HG02759 (cell line): ENCODE data around the gene DST.
"Not testable (repeated sequence)": the region's sequence is repeated elsewhere in the genome, so short reads cannot be mapped to it uniquely, and the experiment has no call there.

Experiments
- ATAC-seq: cut with Tn5 transposase; IDR thresholded peaks from one replicate; pipeline ENCODE4 v1.9.1; 2021; ENCODE audit warnings: mild to moderate bottlenecking, moderate library complexity; ENCODE audit not compliant: unreplicated experiment

The DST gene

DNA sequence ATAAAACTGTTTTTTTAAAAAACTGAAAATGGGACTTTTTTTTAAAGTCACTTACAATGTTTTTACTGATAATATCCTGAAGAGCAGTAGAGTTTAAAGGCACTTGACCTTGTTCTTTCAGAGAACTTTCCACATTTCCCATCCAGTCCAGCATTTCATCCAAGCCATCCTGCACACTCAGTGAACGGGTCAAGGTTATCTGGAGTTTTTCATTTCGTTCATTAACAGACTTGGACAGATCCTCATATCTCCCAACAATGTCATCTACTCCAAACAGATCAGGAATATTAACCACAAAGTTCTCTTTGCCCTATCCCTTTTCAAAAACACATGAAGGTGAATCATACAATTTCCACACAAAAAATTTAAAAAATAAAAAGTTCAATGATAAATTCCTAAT, 69.1 kb downstream of the DST start:
- ATAC-seq, result no peak

DNA sequence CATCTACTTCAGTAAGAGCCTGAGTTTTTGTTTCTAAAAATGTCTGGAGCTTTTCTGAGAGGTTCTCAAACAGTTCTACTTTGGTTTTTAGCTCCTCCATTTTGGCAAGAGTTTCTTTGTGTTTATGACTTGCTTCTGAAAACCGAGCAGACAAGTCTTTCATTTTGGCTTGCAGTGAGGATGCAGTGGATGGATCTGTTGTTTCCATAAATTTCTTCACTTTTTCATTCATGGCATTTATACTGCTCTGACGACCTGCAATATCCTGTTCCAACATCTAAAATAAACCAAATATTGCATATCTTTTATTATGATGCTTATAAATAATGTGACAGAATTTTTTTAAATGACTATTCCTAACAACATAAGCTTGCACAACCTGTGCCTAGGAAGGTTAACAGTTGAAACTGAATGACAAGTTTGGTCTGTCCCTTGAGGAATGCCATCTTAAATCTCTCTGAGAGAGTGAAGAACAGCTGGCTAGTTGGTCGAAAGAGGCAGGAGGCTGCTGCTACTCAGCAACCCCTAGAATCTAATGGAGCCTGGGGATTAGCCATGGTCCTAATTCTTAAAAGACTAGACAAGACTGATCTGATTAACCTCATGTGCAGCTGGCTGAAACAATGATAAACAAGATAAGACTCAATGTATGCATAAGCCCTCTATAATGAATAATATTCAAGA, 69.8 kb downstream of the DST start:
- ATAC-seq, result no peak

DNA sequence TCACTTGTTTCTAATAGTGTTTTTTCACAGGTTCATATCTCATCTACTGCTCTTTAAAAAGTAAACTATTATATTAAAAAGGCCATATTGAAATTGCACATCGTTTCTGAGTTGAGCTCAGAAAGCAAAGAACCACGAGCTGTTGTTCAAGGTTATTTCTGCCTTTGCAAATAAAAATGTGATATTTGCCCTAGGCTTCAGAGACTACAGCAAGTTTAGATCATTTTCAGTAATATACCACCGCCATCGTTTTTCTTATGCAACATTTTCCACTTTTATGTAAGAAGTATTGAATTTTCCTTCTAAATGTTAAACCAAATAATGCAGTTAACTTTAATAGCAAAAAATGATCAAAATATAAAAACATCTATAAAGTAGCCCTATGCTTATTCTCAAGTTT, 71.1 kb downstream of the DST start:
- no peak for ATAC-seq

DNA sequence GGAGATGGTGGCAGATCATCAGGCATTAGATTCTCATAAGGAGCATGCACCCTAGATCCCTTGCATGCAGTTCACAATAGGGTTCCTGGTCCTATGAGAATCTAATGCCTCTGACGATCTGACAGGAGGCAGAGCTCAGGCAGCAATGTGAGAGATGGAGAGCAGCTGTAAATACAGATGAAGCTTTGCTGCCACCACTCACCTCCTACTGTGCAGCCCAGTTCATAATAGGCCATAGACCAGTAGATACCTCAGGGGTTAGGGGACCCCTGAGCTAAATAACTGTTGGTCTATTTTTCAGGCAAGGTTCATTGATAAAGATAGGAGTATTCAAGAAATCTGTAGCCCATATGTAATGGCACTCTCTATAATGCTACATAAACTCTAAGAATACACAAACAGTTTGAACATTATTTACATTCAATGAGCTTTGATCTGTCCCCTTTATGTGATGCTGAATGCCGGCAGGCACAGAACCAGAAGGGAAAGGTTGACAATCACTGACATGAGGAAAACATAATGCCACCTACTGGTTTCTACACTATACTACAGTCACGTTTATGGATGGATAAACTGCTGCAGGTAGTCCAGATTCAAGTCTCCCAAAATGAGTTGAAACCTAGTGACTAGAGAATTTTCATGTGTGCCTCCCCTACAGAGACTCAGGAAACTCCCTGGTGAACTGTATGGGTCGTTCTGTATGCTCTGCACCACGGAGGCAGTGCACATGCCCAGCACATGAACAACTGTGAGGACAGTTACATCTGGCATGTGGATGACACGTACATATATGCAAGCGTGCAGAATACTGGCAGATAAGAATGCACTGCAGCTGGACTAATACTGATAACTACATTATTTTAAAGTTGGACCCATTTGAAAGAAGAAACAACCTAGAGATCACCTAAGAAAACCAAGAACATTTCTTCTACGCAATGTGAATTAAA, 72.0 kb downstream of the DST start:
- ATAC-seq, result peak; percentile 93

DNA sequence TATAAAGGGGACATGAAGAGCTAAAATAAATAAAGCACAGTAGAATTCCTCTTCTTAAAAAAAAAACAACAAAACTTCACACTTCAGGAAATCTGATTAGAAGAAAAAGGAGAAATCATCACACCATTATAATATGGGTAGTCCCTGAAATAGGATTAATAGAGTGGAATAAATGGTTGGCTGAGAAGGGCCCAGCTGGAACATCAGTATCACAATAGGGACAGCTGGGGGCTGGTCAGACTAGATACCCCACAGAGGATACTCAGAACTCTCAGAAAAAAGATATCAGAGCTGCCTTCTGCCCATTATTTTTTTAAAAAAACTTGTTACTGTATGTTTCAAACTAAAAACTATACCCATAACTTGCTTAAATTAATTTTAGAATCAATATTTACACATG, 75.2 kb downstream of the DST start:
- no peak for ATAC-seq

DNA sequence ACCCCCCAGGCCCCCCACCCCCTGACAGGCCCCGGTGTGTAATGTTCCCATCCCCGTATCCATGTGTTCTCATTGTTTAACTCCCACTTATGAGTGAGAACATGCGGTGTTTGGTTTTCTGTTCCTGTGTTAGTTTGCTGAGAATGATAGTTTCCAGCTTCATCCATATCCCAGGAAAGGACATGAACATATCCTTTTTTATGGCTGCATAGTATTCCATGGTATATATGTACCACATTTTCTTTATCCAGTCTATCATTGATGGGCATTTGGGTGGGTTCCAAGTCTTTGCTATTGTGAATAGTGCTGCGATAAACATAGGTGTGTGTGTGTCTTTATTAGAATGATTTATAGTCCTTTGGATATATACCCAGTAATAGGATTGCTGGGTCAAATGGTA, 80.0 kb downstream of the DST start:
- ATAC-seq, result not testable (repeated sequence)

DNA sequence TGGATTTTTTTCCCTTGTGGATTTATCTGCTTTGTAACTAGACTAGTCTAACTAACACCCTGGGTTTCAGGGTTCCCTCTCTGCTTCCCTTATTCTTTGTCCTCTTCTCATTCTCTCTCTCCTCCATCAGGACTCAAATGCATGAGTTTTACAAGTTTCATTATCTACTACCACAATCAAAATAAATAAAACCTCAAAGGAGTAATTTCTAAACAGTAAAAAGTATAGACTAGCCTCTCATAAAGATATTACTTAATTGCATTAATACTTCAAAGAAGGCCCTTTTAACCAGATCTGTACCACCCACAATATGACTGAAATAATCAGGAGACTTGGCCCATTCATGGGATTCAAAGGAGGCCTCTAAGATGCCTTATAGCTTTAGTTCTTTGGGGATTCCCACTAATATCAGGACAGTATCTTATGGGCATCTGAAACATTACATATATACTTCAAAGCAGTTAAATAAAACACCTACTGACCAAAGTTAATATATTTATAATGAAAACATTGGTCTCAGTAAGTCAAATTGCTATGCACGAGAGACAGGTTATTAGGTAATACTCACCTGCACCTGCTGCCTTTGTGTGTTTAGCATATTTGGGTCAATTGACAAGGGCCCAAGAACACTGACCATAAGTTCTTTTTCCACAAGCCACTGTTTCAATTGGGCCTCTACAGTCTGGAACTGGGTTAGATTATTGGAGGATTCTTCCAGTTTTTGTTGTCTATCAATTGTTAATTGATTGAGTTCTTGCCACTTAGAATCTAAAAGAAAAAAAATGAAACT, 85.7 kb downstream of the DST start:
- no peak for ATAC-seq

DNA sequence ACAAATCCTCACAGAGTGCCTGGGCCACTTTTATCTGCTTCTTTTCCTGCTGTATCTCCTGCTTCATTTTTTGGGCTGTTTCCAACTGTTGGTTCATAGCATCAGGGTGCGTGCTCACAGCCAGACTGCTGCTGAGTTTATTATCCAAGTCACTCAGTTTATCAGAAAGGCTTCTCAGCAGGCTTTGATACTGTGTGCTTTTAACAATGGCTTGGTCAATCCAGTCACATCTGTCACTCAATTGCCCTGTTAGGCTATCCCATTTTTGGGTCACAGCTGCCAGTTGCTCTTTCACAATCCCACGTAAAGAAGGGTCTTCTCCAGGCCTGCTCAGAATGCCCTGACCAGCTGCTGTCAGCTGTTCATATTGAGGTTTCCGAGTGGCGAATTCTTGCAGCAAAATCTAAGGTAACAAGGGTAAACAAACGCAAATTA, 87.2 kb downstream of the DST start:
- no peak for ATAC-seq

DNA sequence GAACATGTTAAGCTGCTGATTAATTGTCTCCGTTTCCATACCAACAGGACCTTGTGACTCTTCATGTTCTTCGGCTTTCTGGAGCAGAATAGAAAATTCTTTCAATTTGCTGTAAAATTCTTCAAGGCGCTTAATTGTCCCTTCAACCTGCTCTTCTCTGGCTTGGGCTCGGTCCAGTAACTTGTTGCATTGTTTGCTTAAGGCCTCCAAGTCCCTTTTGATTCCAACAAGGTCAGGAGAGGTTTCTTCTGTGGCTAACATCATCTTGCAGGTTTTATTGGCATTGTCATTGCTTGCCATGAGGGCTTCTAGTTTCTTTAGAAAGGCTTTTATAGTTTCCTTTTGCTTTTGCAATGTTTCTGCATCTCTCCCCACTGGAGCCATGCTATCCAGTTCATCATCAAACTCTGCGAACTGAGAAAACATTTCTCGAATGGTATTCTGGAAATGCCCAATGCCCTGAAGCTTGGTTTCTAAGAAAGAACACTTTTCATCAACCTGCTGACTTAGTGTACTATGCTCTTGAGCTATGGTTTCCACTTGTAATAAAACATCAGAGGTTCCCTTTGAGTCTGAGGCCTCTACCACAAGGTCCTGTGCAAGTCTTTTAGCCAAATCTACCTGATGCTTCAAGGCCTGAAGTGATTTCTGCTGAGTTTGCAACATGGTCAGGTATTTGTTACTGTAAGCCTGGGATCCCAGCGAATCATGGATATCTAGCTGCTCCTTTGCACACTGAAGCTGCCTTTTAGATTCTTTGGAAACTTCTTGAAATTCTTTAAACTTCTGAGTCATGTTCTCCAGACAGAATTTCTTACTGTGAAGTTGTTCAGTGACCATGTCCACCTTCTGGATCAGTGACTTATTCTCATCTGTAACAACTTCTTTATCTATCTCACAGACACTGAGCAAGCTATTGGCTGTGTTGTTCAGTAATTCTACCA, 90.2 kb downstream of the DST start:
- no peak for ATAC-seq

DNA sequence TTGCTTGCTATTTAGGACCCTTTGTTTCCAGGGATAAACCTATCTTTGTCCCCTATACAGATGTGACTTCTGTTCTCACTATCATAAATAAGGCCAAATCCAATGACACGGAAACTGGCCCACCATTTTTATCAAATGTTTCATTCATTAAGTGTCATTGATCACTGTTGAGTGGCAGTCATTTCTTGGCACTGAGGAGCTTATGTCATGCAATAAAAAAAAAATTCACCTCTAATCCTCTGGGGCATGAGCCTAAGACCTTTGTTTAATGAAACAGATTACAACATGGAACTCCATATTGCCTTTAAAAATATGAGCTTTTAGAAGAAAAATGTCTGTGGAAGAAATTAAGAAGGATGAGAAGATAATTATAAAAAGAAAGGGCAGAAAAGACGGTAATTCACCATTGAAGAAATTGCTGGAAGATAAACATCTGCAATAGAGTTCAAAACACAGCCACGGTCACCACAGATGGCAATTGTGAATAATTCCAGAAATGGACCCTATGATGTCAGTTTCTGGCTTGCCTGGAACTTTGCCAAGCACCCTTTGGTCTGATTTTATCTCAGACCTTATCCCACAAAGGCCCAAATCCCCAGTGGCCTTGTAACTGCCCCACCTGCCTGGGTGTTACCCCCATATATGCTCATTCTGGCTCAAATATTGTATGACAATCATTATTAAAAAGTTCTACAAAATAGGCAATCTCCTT, 91.1 kb downstream of the DST start:
- ATAC-seq, result no peak

DNA sequence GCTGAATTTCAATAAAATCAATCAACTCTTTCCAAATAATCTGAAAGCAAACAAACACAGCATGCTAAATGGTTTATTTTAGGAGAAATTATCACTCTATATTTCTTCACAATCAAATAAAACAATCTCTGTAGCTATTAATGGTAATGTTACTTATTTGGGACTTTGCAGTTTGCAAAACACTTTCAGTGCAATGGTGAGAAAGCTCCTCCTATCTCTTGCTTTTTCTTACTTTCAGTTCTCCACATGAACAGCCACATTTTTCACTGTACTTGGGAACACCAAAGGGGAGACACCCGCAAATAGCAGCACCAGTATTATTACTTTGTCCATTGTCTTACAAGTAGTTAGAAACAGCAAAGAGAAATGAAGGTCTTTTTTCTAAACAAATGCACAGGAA, 92.4 kb downstream of the DST start:
- no peak for ATAC-seq

DNA sequence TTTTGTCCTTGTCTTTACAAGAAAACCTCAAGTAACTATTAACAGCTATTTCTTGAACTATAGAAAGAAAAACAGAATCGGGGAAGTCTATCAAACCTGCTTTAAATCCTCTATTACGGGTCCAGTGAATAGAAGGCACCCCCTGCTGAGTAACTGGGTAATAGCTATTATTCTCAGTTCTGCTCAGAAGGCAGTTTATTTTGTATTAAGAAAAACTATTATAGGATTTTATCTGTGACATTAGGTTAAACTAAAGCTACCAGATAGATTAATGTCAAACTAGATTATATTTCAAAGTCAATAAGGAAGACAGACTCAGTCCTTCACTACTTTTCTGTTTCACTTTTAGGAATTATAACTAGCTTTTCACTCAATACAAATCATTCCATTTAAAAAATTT, 93.7 kb downstream of the DST start:
- ATAC-seq, result no peak

DNA sequence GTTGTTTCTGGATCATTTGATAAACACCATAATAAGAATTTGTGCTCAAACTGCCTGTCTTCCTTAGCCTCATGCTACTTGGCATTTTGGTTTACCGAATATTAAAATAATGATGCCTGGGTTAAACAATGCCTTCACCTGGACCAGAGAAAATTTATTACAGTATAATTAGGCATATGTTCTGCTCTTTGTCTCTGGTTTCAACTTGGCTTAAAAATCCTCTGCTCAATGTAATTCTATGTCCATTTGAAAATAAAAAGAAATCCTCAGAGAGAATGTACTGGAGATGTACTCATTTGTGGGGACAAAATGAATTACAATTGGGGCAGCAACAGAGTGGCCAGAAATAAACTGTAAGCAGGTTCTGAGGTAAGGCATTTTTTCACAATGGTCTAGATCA, 95.0 kb downstream of the DST start:
- no peak for ATAC-seq

DNA sequence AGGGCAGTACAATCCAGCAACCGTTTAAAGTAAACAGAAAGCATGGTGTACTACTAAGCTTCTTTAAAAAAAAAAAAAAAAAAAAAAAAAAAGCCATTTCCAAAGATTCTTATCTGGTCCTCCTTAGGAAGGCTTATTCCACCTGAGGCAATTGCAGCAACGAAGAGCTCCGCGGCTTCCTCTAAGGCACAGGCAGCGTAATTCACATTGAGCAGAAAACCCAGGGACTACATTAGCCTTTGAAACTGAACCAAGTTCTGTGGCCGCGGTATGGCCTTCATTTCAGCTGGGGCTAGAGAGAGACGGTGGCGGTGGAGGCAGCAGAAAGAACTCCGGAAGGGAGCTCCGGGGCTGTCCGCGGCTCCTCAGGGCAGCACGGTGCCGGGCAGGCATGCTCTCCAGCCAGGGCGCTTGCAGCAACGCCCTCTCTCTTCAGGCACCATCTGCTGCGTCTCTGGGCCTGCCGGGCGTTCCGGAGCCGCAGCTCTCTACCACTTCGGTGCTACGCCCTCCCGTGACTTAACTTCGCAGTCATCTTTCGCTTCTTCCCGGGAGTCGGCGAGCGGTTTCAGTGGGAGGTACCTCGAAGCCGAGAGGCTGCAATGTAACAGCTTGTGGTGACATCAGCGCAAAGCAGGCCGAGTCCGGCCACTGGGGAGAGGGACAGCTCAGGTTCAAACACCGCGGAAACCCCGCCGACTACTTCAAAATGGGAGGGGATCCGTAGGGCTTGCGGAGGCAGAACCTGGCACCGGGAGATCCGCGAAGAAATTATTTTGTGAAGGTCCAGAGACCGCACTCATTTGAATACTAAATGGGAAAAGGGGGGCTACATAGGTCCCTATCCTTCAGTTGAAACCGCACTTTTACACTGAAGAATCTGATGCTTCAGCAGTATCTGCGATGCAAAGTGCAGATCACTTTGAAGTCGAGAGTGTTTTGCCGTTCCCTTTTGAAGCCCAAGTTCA, 100.0 kb downstream of the DST start:
- ATAC-seq, result peak; percentile 95

DNA sequence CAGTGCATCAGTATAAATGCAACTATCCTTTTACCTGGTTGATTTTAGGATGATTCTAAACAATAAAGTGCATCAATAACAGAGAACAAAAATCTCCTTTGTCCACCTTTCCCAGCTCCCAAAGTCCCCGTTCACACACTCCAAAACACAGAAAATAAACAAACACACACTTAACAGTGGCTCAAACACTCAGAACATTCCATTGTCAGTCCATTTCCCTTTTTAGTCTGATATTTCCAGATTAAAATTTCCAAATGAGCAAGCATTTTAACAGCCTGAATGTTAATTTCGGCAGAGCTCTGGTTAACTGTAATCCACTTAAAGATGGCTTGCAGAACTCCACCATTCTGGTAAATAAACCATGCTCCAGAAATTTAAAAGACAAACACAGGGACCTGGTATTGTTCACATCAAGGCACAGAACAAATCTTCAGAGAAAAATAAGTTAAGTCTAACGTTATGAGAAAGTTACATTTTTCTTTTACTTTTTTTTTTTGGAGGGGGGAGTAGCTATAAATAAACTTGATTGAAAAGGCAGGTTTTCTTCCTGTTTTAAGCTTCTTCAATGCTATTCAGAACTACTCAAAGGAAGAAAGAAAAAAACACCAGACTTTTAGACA, 100.8 kb downstream of the DST start:
- no peak for ATAC-seq

DNA sequence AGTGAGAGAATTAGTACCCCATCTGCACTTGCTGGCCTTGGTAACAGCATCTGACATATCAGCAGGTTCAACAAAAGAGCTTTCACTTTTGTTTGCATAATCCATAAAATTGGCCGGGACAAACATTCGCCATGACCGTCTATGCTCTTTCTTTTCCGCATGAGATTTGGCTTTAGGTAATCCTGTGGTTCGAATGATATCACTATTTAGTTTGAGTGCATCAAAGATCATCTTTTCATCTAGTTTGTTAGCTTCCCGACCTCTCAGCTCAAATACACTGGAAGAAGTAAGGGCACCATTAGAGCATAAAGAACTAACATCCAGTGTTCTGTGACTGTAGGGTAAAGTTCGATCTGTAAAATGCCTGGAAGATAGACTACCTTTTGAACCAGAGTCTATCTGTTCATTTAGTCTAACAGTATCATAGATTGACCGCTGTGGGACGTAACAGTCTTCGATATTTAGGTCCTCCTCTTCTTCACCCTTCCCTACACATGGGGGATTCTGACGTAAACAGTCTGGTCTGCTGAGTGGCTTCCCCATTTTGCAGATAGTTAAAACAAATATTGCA, 101.6 kb downstream of the DST start:
- ATAC-seq, result no peak

DNA sequence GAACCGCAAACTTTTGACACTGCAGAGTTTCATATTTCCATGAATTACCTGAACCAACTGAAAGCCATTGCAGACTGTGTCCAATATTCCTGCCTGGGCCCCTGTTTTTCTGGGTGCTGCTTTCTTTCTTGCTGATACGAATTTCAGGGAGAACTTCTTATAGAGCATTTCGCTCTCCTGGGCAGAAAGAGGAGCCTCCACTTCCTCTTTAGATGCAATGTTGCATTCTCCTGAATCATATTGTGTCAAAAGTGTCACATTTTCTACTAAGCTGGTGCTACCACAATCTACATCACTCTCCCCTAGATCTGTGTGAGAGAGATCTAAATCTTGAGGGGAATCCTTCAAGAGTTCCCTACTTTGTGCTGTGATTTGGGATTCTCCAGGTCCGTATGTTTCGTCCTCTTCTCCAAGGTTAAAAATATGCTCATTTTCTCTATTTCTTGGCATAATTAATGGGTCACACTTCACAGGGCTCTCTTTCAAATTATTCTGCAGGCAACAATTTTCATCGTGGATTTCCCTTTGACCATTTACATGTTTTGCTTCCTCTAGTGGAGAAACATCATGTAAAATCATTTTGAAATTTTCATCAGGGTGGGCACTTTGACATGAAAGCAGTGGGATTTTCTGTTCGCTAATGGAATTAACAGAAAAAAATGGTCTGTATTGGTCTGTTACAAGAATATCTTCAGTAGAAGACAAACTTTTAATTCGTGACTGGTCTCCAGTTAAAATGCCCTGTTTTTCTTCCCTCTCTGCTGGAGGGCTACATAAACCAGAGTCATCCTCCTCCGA, 102.3 kb downstream of the DST start:
- ATAC-seq, result no peak
